HepG2 (cell line): Measurements from ENCODE around the gene BCAM. TPM values are rescaled to one million over a fixed set of nuclear protein-coding genes. Genes with fewer than 3 reads are reported as not detected.

Source experiments
- ARHGAP35 ChIP-seq: sonication (generic); formaldehyde crosslinking; IDR thresholded peaks from 2 replicates; pipeline ENCODE4 v1.9.0; 2022; ENCODE audit warnings: mild to moderate bottlenecking, inconsistent platforms, moderate library complexity, missing genetic modification reagents, borderline replicate concordance
- MAFG ChIP-seq: sonication (generic); formaldehyde crosslinking; IDR thresholded peaks from 2 replicates; pipeline ENCODE4 v1.5.1; 2020; ENCODE audit warnings: mild to moderate bottlenecking, missing genetic modification reagents
- RFXAP ChIP-seq: sonication (generic); formaldehyde crosslinking; IDR thresholded peaks from 2 replicates; pipeline ENCODE4 v1.4.0; 2020; ENCODE audit warnings: missing genetic modification reagents, borderline replicate concordance
- RORA ChIP-seq: sonication (generic); formaldehyde crosslinking; IDR thresholded peaks from 2 replicates; pipeline ENCODE4 v1.5.0; 2020; ENCODE audit warnings: mild to moderate bottlenecking, missing genetic modification reagents, moderate library complexity
- SIX1 ChIP-seq: sonication (generic); formaldehyde crosslinking; IDR thresholded peaks from 2 replicates; pipeline ENCODE4 v1.4.0; 2020; ENCODE audit warnings: missing genetic modification reagents, borderline replicate concordance
- SMARCC2 ChIP-seq: fragments of 450-650 bp; IDR thresholded peaks from 2 replicates; pipeline ENCODE4 v1.6.1; 2017; ENCODE audit warnings: antibody characterized with exemption, mild to moderate bottlenecking
- ZNF296 ChIP-seq: sonication (generic); formaldehyde crosslinking; conservative IDR thresholded peaks from 2 replicates; pipeline ENCODE4 v1.5.0; 2020; ENCODE audit warnings: mild to moderate bottlenecking, missing genetic modification reagents
- ZNF552 ChIP-seq: sonication (generic); formaldehyde crosslinking; IDR thresholded peaks from 2 replicates; pipeline ENCODE4 v1.9.0; 2022; ENCODE audit warnings: missing genetic modification reagents, mild to moderate bottlenecking, borderline replicate concordance
- ZNF720 ChIP-seq: sonication (generic); formaldehyde crosslinking; IDR thresholded peaks from 2 replicates; pipeline ENCODE4 v1.4.0; 2020; ENCODE audit warnings: missing genetic modification reagents
- ZNF790 ChIP-seq: sonication (generic); formaldehyde crosslinking; IDR thresholded peaks from 2 replicates; pipeline ENCODE4 v1.8.0; 2022; ENCODE audit warnings: missing genetic modification reagents, mild to moderate bottlenecking, borderline replicate concordance
- ZNF850 ChIP-seq: sonication (generic); formaldehyde crosslinking; conservative IDR thresholded peaks from 2 replicates; pipeline ENCODE4 v1.9.0; 2021; ENCODE audit warnings: mild to moderate bottlenecking, missing genetic modification reagents
- polyA plus RNA-seq, 8 experiments: library from polyadenylated mRNA; depleted of rRNA in 3 of 8; stranded (reverse) in 7 of 8; unstranded in 1 of 8; fragments of >200 nt; fragmentation: Illumina TruSeq in 4 of 8; extraction: Trizol in 4 of 8; gene quantifications; 2 replicates each; pipeline versions ENCODE4 v1.2.1 to v1.2.3, GENCODE V29; 2011 to 2016; ENCODE audit warnings: low read depth in 4 of 8, missing spikeins in 1 of 8, mixed read lengths in 1 of 8; ENCODE audit not compliant: insufficient read depth in 1 of 8
- total RNA-seq, 5 experiments: library from RNA; depleted of rRNA; stranded (reverse); fragments of >200 nt; fragmentation: Illumina TruSeq; extraction: Trizol; gene quantifications; 2 replicates each; pipeline ENCODE4 v1.2.3, GENCODE V29; 2016; ENCODE audit warnings: low read depth in 1 of 5
- TF ChIP-seq, protein P1 (sequence below): fragments of 450-650 bp; IDR thresholded peaks from 2 replicates; pipeline ENCODE4 v1.6.1; 2017
- TF ChIP-seq, protein P2 (sequence below): sonication (generic); formaldehyde crosslinking; IDR thresholded peaks from 2 replicates; pipeline ENCODE4 v1.9.0; 2021; ENCODE audit warnings: missing genetic modification reagents, borderline replicate concordance
- TF ChIP-seq, protein P3 (sequence below): sonication (generic); formaldehyde crosslinking; IDR thresholded peaks from 2 replicates; pipeline ENCODE4 v1.9.0; 2021; ENCODE audit warnings: missing genetic modification reagents, borderline replicate concordance
- TF ChIP-seq, protein P4 (sequence below): IDR thresholded peaks from 2 replicates; pipeline ENCODE4 v1.6.1; 2016; ENCODE audit warnings: missing genetic modification reagents, missing compliant biosample characterization
- TF ChIP-seq, protein P5 (sequence below): sonication (generic); formaldehyde crosslinking; IDR thresholded peaks from 2 replicates; pipeline ENCODE4 v1.5.1; 2020; ENCODE audit warnings: mild to moderate bottlenecking, missing genetic modification reagents, borderline replicate concordance
- TF ChIP-seq, protein P6 (sequence below): fragments of 450-650 bp; IDR thresholded peaks from 2 replicates; pipeline ENCODE4 v1.6.1; 2017; ENCODE audit warnings: mild to moderate bottlenecking

BCAM gene
- total and polyA plus RNA-seq, 2 of the 13 experiments (the other 11 are each of a cell fraction or from before 2014, with no cell fraction given) = 51.2 to 62.7 TPM

DNA sequence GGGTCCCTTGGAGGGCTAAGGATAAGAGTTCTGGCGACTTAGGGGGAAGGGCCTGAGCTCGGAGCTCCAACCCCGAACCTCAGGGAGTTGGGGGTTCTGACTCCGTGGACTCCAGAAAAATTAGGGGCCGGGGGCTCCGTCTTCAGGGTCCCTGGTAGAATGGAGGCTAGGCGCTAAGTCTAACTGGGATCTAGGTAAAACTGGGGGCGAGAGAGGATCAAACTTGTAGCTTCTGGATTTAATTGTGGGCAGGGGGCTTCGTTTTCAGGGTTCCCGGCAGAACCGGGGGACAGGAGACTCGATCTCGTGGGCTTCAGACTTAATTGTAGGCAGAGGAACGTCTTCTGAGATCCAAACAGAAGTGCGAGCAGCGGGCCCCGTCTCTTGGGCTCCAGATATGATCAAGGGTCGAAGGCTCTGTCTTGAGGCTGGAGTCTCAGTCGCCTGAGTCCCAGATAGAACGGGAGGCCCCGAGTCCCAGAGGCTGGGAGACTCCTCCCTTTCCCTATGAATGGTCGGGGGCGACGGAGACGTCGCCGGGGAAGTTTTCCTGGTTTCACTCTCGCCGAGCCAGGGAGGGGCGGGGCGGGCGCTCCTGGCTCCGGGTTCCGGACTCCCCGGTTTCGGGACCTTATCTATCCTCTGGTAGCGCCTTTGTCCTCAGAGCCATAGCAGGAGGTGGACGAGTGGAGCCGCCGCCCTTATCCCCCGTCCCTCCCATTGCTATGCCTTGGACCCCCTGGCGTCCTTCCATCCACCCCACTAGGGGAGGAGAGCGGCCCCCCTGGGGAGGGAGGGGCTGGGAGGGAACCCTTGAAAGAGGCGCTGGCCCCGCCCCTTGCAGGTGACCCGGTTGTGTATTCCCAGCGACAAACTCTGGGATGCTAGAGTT lies 38.5 kb downstream of the BCAM start (continued):
- TF ChIP-seq, protein P1, sequence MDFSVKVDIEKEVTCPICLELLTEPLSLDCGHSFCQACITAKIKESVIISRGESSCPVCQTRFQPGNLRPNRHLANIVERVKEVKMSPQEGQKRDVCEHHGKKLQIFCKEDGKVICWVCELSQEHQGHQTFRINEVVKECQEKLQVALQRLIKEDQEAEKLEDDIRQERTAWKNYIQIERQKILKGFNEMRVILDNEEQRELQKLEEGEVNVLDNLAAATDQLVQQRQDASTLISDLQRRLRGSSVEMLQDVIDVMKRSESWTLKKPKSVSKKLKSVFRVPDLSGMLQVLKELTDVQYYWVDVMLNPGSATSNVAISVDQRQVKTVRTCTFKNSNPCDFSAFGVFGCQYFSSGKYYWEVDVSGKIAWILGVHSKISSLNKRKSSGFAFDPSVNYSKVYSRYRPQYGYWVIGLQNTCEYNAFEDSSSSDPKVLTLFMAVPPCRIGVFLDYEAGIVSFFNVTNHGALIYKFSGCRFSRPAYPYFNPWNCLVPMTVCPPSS = no peak
- TF ChIP-seq, protein P2, sequence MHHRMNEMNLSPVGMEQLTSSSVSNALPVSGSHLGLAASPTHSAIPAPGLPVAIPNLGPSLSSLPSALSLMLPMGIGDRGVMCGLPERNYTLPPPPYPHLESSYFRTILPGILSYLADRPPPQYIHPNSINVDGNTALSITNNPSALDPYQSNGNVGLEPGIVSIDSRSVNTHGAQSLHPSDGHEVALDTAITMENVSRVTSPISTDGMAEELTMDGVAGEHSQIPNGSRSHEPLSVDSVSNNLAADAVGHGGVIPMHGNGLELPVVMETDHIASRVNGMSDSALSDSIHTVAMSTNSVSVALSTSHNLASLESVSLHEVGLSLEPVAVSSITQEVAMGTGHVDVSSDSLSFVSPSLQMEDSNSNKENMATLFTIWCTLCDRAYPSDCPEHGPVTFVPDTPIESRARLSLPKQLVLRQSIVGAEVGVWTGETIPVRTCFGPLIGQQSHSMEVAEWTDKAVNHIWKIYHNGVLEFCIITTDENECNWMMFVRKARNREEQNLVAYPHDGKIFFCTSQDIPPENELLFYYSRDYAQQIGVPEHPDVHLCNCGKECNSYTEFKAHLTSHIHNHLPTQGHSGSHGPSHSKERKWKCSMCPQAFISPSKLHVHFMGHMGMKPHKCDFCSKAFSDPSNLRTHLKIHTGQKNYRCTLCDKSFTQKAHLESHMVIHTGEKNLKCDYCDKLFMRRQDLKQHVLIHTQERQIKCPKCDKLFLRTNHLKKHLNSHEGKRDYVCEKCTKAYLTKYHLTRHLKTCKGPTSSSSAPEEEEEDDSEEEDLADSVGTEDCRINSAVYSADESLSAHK (CRISPR knock-in tag) = no peak
- TF ChIP-seq, protein P3, sequence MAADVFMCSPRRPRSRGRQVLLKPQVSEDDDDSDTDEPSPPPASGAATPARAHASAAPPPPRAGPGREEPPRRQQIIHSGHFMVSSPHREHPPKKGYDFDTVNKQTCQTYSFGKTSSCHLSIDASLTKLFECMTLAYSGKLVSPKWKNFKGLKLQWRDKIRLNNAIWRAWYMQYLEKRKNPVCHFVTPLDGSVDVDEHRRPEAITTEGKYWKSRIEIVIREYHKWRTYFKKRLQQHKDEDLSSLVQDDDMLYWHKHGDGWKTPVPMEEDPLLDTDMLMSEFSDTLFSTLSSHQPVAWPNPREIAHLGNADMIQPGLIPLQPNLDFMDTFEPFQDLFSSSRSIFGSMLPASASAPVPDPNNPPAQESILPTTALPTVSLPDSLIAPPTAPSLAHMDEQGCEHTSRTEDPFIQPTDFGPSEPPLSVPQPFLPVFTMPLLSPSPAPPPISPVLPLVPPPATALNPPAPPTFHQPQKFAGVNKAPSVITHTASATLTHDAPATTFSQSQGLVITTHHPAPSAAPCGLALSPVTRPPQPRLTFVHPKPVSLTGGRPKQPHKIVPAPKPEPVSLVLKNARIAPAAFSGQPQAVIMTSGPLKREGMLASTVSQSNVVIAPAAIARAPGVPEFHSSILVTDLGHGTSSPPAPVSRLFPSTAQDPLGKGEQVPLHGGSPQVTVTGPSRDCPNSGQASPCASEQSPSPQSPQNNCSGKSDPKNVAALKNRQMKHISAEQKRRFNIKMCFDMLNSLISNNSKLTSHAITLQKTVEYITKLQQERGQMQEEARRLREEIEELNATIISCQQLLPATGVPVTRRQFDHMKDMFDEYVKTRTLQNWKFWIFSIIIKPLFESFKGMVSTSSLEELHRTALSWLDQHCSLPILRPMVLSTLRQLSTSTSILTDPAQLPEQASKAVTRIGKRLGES = no peak
- TF ChIP-seq, protein P4, sequence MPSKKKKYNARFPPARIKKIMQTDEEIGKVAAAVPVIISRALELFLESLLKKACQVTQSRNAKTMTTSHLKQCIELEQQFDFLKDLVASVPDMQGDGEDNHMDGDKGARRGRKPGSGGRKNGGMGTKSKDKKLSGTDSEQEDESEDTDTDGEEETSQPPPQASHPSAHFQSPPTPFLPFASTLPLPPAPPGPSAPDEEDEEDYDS = no peak
- TF ChIP-seq ZNF720 (CRISPR knock-in tag) = no peak
- no peak; the same call in 1 of the 2 replicates for TF ChIP-seq ARHGAP35 (CRISPR knock-in tag)
- TF ChIP-seq SIX1 = no peak
- TF ChIP-seq ZNF790 (CRISPR knock-in tag) = no peak
- no peak for TF ChIP-seq ZNF296 (CRISPR knock-in tag)
- TF ChIP-seq SMARCC2 = no peak
- no peak for TF ChIP-seq RORA
- TF ChIP-seq, protein P5, sequence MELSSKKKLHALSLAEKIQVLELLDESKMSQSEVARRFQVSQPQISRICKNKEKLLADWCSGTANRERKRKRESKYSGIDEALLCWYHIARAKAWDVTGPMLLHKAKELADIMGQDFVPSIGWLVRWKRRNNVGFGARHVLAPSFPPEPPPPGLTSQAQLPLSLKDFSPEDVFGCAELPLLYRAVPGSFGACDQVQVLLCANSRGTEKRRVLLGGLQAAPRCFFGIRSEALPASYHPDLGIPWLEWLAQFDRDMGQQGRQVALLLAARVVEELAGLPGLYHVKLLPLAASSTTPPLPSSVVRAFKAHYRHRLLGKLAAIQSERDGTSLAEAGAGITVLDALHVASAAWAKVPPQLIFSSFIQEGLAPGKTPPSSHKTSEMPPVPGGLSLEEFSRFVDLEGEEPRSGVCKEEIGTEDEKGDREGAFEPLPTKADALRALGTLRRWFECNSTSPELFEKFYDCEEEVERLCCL = no peak
- TF ChIP-seq, protein P6, sequence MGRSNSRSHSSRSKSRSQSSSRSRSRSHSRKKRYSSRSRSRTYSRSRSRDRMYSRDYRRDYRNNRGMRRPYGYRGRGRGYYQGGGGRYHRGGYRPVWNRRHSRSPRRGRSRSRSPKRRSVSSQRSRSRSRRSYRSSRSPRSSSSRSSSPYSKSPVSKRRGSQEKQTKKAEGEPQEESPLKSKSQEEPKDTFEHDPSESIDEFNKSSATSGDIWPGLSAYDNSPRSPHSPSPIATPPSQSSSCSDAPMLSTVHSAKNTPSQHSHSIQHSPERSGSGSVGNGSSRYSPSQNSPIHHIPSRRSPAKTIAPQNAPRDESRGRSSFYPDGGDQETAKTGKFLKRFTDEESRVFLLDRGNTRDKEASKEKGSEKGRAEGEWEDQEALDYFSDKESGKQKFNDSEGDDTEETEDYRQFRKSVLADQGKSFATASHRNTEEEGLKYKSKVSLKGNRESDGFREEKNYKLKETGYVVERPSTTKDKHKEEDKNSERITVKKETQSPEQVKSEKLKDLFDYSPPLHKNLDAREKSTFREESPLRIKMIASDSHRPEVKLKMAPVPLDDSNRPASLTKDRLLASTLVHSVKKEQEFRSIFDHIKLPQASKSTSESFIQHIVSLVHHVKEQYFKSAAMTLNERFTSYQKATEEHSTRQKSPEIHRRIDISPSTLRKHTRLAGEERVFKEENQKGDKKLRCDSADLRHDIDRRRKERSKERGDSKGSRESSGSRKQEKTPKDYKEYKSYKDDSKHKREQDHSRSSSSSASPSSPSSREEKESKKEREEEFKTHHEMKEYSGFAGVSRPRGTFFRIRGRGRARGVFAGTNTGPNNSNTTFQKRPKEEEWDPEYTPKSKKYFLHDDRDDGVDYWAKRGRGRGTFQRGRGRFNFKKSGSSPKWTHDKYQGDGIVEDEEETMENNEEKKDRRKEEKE = no peak
- TF ChIP-seq ZNF552 (CRISPR knock-in tag) = no peak
- TF ChIP-seq MAFG = no peak
- no peak for TF ChIP-seq ZNF850 (CRISPR knock-in tag)
- TF ChIP-seq RFXAP (CRISPR knock-in tag) = no peak
